Loucy (cell line): ENCODE data around the gene NPBWR2.

ENCODE experiments used
- H2AFZ ChIP-seq: fragments of 200-600 bp; sonication (generic); 2 replicates; pipeline ENCODE4 v1.6.0; 2016; ENCODE audit warnings: antibody characterized with exemption, mild to moderate bottlenecking, low read length, moderate library complexity
- H3F3A ChIP-seq: fragments of 200-600 bp; 2 replicates; pipeline ENCODE4 v1.6.0; 2016; ENCODE audit warnings: antibody characterized with exemption, low read depth, mild to moderate bottlenecking
- H3K27me3 ChIP-seq: fragments of 200-600 bp; sonication (generic); 2 replicates; pipeline ENCODE4 v1.6.1; 2014; ENCODE audit warnings: low read length, mild to moderate bottlenecking; ENCODE audit not compliant: insufficient read depth, poor library complexity, severe bottlenecking
- H3K36me3 ChIP-seq: fragments of 200-600 bp; sonication (generic); 2 replicates; pipeline ENCODE4 v1.6.1; 2016; ENCODE audit warnings: low read length; ENCODE audit not compliant: insufficient read depth
- H3K4me1 ChIP-seq: fragments of 200-600 bp; sonication (generic); 2 replicates; pipeline ENCODE4 v1.5.1; 2014; ENCODE audit warnings: low read length, mild to moderate bottlenecking; ENCODE audit not compliant: insufficient read depth, poor library complexity, severe bottlenecking
- H3K4me2 ChIP-seq: fragments of 200-600 bp; sonication (generic); 2 replicates; pipeline ENCODE4 v1.6.0; 2014; ENCODE audit warnings: antibody characterized with exemption, low read length, low read depth, mild to moderate bottlenecking; ENCODE audit not compliant: poor library complexity, severe bottlenecking
- H3K4me3 ChIP-seq: fragments of 200-600 bp; sonication (generic); 2 replicates; pipeline ENCODE4 v1.5.1; 2014; ENCODE audit warnings: low read length, mild to moderate bottlenecking, mixed read lengths; ENCODE audit not compliant: poor library complexity, severe bottlenecking
- H3K79me2 ChIP-seq: fragments of 200-600 bp; sonication (generic); 2 replicates; pipeline ENCODE4 v1.6.1; 2014; ENCODE audit warnings: low read length; ENCODE audit not compliant: insufficient read depth
- H3K9ac ChIP-seq: fragments of 200-600 bp; sonication (generic); 2 replicates; pipeline ENCODE4 v1.6.0; 2014; ENCODE audit warnings: mild to moderate bottlenecking, low read depth, low read length, moderate library complexity; ENCODE audit not compliant: poor library complexity, severe bottlenecking
- H3K9me2 ChIP-seq: fragments of 200-600 bp; sonication (generic); replicated peaks from 2 replicates; pipeline ENCODE4 v1.6.1; 2016; ENCODE audit warnings: low read depth, low read length, mixed read lengths
- H3K9me3 ChIP-seq: fragments of 200-600 bp; sonication (generic); 2 replicates; pipeline ENCODE4 v1.6.1; 2014; ENCODE audit warnings: mild to moderate bottlenecking, antibody characterized with exemption, low read length, low read depth; ENCODE audit not compliant: insufficient read depth
- H4K20me1 ChIP-seq: fragments of 200-600 bp; sonication (generic); 2 replicates; pipeline ENCODE4 v1.6.0; 2014; ENCODE audit warnings: antibody characterized with exemption, low read length, mild to moderate bottlenecking; ENCODE audit not compliant: insufficient read depth, poor library complexity, severe bottlenecking
- CTCF ChIP-seq: fragments of 200-600 bp; sonication (generic); conservative IDR thresholded peaks from 2 replicates; pipeline ENCODE4 v1.5.1; 2014; ENCODE audit warnings: mild to moderate bottlenecking, antibody characterized with exemption, low read length
- EZH2phosphoT487 ChIP-seq: fragments of 200-600 bp; IDR thresholded peaks from 2 replicates; pipeline ENCODE4 v1.6.1; 2018; ENCODE audit warnings: antibody characterized with exemption, mild to moderate bottlenecking, moderate library complexity, borderline replicate concordance

NPBWR2 gene

GRCh38 chr20:64075556-64075955 is 31.8 kb downstream of the NPBWR2 start:
- Histone ChIP-seq H3K4me2 (no peak overlapping the region), H3K9me2 (no peaks in the 10 kb centered on the region), H3F3A (peaks cover 5% of the 10 kb centered on the region; the same call in 1 of the 2 replicates), H3K27me3 (no peaks in the 10 kb centered on the region), H3K9ac (no peak overlapping the region), H2AFZ (no peak overlapping the region), H3K4me1 (peaks cover 27% of the 10 kb centered on the region), H3K36me3 (no peaks in the 10 kb centered on the region), H4K20me1 (no peaks in the 10 kb centered on the region), H3K79me2 (0 out of 2 replicates have a peak, but pooled peaks cover 11% of the 10 kb centered on the region), H3K9me3 (no peaks in the 10 kb centered on the region), H3K4me3 (no peak overlapping the region)
- TF ChIP-seq CTCF (no peak), EZH2phosphoT487 (no peak)

GRCh38 chr20:64074963-64075362 is 32.4 kb downstream of the NPBWR2 start:
- no peaks in the 10 kb centered on the region for H3K9me2 ChIP-seq
- H3K79me2 ChIP-seq, result 0 out of 2 replicates have a peak, but pooled peaks cover 11% of the 10 kb centered on the region
- H3K27me3 ChIP-seq, result no peaks in the 10 kb centered on the region
- H3K4me1 ChIP-seq, result peaks cover 27% of the 10 kb centered on the region
- TF ChIP-seq EZH2phosphoT487, result no peak
- TF ChIP-seq CTCF, result no peak
- no peaks in the 10 kb centered on the region for H3F3A ChIP-seq
- H2AFZ ChIP-seq, result no peak overlapping the region
- H4K20me1 ChIP-seq, result no peaks in the 10 kb centered on the region
- H3K4me2 ChIP-seq, result no peak overlapping the region
- no peak overlapping the region for H3K9ac ChIP-seq
- no peaks in the 10 kb centered on the region for H3K36me3 ChIP-seq
- H3K9me3 ChIP-seq, result no peaks in the 10 kb centered on the region
- H3K4me3 ChIP-seq, result no peak overlapping the region

GRCh38 chr20:64074184-64074789 is 33.1 kb downstream of the NPBWR2 start:
- Histone ChIP-seq H3K4me3 (no peak overlapping the region), H3K36me3 (no peaks in the 10 kb centered on the region), H3F3A (no peaks in the 10 kb centered on the region), H3K9me2 (no peaks in the 10 kb centered on the region), H3K27me3 (no peaks in the 10 kb centered on the region), H3K79me2 (0 out of 2 replicates have a peak, but pooled peaks cover 11% of the 10 kb centered on the region), H3K4me2 (no peak overlapping the region), H3K9ac (no peak overlapping the region), H3K4me1 (peaks cover 30% of the 10 kb centered on the region), H2AFZ (no peak overlapping the region), H4K20me1 (no peaks in the 10 kb centered on the region), H3K9me3 (no peaks in the 10 kb centered on the region)
- no peak for TF ChIP-seq EZH2phosphoT487
- TF ChIP-seq CTCF, result no peak
